ENCODE measurements around the gene IDI2. TPM values are rescaled to one million over a fixed set of nuclear protein-coding genes. Genes with fewer than 3 reads are reported as not detected.

Gene IDI2
- total RNA-seq, 1 experiment from 2014 or later = not detected

DNA sequence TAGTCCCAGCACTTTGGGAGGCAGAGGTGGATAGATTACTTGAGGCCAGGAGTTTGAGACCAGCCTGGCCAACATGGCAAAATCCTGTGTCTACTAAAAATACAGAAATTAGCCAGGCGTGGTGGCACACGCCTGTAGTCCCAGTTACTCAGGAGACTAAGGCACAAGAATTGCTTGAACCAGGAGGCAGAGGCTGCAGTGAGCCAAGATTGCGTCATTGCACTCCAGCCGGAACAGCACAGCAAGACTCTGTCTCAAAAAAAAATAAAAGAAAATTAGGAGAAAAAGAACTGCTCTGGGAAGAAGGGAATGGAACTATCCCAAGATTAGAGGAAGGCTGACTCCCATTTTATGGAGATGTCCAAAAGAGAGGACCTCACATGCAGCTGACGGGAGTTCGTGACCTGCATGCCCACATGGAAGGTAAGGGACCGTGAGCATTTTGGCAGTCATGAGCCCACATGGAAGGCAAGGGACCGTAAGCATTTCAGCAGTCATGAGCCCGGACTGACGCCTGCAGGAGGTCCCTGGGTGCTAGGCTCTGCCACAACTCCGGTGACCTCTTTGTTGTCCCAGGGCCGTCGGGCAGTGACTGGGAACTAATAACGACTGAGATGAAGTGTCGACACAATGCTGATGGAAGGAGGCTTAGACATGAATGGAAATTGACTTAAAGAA, 56.0 kb downstream of the IDI2 start:
- DNase-seq (ENCODE audit: low spot score) (no peak), ATAC-seq (0 out of 2 replicates have a peak, but pooled peaks have one; percentile 16)
- Mint-ChIP-seq H3K4me3 (no peak overlapping the region), H3K36me3 (peaks cover 5% of the 10 kb centered on the region), H3K9me3 (peaks cover 11% of the 10 kb centered on the region), H3K27ac (no peak overlapping the region), H3K27me3 (ENCODE audit: low read depth) (peaks cover 16% of the 10 kb centered on the region), H3K4me1 (peaks cover 4% of the 10 kb centered on the region)
- ChIA-PET CTCF (no interaction called here), POLR2A (interaction anchor here (1.4 kb wide), 1 partner anchor 19 kb away, joined by 4 read pairs; the partner anchor contains the start of gene GTPBP4)
- TF ChIP-seq ZNF121 (CRISPR knock-in tag; IDR thresholded peaks at IDR 0.05) = peak; percentile 64; the same call in 1 of the 2 replicates
- TF ChIP-seq, protein P1, sequence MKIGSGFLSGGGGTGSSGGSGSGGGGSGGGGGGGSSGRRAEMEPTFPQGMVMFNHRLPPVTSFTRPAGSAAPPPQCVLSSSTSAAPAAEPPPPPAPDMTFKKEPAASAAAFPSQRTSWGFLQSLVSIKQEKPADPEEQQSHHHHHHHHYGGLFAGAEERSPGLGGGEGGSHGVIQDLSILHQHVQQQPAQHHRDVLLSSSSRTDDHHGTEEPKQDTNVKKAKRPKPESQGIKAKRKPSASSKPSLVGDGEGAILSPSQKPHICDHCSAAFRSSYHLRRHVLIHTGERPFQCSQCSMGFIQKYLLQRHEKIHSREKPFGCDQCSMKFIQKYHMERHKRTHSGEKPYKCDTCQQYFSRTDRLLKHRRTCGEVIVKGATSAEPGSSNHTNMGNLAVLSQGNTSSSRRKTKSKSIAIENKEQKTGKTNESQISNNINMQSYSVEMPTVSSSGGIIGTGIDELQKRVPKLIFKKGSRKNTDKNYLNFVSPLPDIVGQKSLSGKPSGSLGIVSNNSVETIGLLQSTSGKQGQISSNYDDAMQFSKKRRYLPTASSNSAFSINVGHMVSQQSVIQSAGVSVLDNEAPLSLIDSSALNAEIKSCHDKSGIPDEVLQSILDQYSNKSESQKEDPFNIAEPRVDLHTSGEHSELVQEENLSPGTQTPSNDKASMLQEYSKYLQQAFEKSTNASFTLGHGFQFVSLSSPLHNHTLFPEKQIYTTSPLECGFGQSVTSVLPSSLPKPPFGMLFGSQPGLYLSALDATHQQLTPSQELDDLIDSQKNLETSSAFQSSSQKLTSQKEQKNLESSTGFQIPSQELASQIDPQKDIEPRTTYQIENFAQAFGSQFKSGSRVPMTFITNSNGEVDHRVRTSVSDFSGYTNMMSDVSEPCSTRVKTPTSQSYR (CRISPR knock-in tag; IDR thresholded peaks at IDR 0.05) = no peak

Other genes with a start within 250 kb of the IDI2 start
- gene LARP4B, start 94.2 kb downstream of the IDI2 start, total RNA-seq (2021) = 83.0 to 91.5 TPM (median 87.1 TPM) in 3 replicates
- 79.5 to 97.4 TPM (median 81.6 TPM) in 3 replicates for gene GTPBP4, start 37.4 kb downstream of the IDI2 start, total RNA-seq (2021)
- gene IDI1, start 23.3 kb upstream of the IDI2 start, total RNA-seq (2021) = 41.7 to 47.2 TPM (median 44.7 TPM) in 3 replicates
- 10.4 to 13.6 TPM (median 11.8 TPM) in 3 replicates for gene WDR37, start 30.5 kb upstream of the IDI2 start, total RNA-seq (2021)